ENCODE measurements around the gene ST13. TPM values are rescaled to one million over a fixed set of nuclear protein-coding genes. Genes with fewer than 3 reads are reported as not detected.
"Not testable (repeated sequence)": the region's sequence is repeated elsewhere in the genome, so short reads cannot be mapped to it uniquely, and the experiment has no call there.

ST13 gene
- total RNA-seq = 190 and 192 TPM in 2 replicates

GRCh38 chr22:40856513-40857308 is at the start of gene ST13, which contains the start of gene XPNPEP3:
Gene ST13, minus strand, starts transcription at chr22:40856639. Its CDS starts 99 bp downstream, at chr22:40856540.
Gene XPNPEP3, plus strand, starts transcription at chr22:40857148. Its CDS starts 34 bp downstream, at chr22:40857182.
- peak; percentile 96 for DNase-seq (ENCODE audit: low spot score)
- Mint-ChIP-seq H3K4me1 (ENCODE audit: low read depth) (peaks cover 38% of the 10 kb centered on the region), H3K27ac (peak within 1 kb of the TSS; percentile 100), H3K9me3 (no peaks in the 10 kb centered on the region), H3K27me3 (ENCODE audit: insufficient read depth) (no peaks in the 10 kb centered on the region), H3K4me3 (peak within 1 kb of the TSS; percentile 98), H3K36me3 (ENCODE audit: low read depth) (peaks cover 12% of the 10 kb centered on the region)
- intact Hi-C loops (cut with micrococcal nuclease) = loop anchor here (1.0 to 10.0 kb wide), 13 partner anchors 37 to 828 kb away; partner anchors contain the start of genes ACO2, L3MBTL2, MRTFA and RANGAP1

GRCh38 chr22:40904101-40904500 is 47.7 kb upstream of the ST13 start:
- no peak for DNase-seq (ENCODE audit: low spot score)
- H3K36me3 Mint-ChIP-seq (ENCODE audit: low read depth) = peaks cover 3% of the 10 kb centered on the region
- no peak overlapping the region for H3K4me3 Mint-ChIP-seq
- H3K9me3 Mint-ChIP-seq = no peaks in the 10 kb centered on the region
- H3K27me3 Mint-ChIP-seq (ENCODE audit: insufficient read depth) = no peaks in the 10 kb centered on the region
- intact Hi-C loops (cut with micrococcal nuclease) = no loop called here
- peaks cover 4% of the 10 kb centered on the region for H3K4me1 Mint-ChIP-seq (ENCODE audit: low read depth)
- H3K27ac Mint-ChIP-seq = no peak overlapping the region

- H3K27ac Mint-ChIP-seq = no peak overlapping the region
- no peaks in the 10 kb centered on the region for H3K9me3 Mint-ChIP-seq
- H3K4me1 Mint-ChIP-seq (ENCODE audit: low read depth) = peaks cover 10% of the 10 kb centered on the region
- no peak overlapping the region for H3K4me3 Mint-ChIP-seq
- intact Hi-C loops (cut with micrococcal nuclease) = loop anchor here (1.0 to 10.0 kb wide), 8 partner anchors 43 to 462 kb away; partner anchors contain the start of genes SLC25A17 and ST13
- peak; percentile 8 for DNase-seq (ENCODE audit: low spot score)
- no peaks in the 10 kb centered on the region for H3K36me3 Mint-ChIP-seq (ENCODE audit: low read depth)
- no peaks in the 10 kb centered on the region for H3K27me3 Mint-ChIP-seq (ENCODE audit: insufficient read depth)
Observed at GRCh38 chr22:40898850-40899357, 42.5 kb upstream of the ST13 start.

GRCh38 chr22:40894417-40894816 is 38.0 kb upstream of the ST13 start:
- Mint-ChIP-seq H3K9me3 (no peaks in the 10 kb centered on the region), H3K27ac (no peak overlapping the region), H3K4me3 (no peak overlapping the region), H3K27me3 (ENCODE audit: insufficient read depth) (no peaks in the 10 kb centered on the region), H3K36me3 (ENCODE audit: low read depth) (peaks cover under 1% of the 10 kb centered on the region), H3K4me1 (ENCODE audit: low read depth) (peaks cover 10% of the 10 kb centered on the region)
- no peak for DNase-seq (ENCODE audit: low spot score)
- intact Hi-C loops (cut with micrococcal nuclease) = loop anchor here (10.0 kb wide), 2 partner anchors 380 to 430 kb away; no protein-coding TSS in a partner anchor

GRCh38 chr22:40890881-40891280 is 34.4 kb upstream of the ST13 start:
- H3K4me1 Mint-ChIP-seq (ENCODE audit: low read depth) = peaks cover 6% of the 10 kb centered on the region
- no peak overlapping the region for H3K4me3 Mint-ChIP-seq
- no peak overlapping the region for H3K27ac Mint-ChIP-seq
- no peak for DNase-seq (ENCODE audit: low spot score)
- H3K27me3 Mint-ChIP-seq (ENCODE audit: insufficient read depth) = no peaks in the 10 kb centered on the region
- no peaks in the 10 kb centered on the region for H3K9me3 Mint-ChIP-seq
- peaks cover 8% of the 10 kb centered on the region for H3K36me3 Mint-ChIP-seq (ENCODE audit: low read depth)
- intact Hi-C loops (cut with micrococcal nuclease) = loop anchor here (10.0 kb wide), 2 partner anchors 376 to 426 kb away; no protein-coding TSS in a partner anchor

GRCh38 chr22:40889116-40889515 is 32.7 kb upstream of the ST13 start:
- DNase-seq (ENCODE audit: low spot score) = no peak
- no peak overlapping the region for H3K27ac Mint-ChIP-seq
- no peaks in the 10 kb centered on the region for H3K27me3 Mint-ChIP-seq (ENCODE audit: insufficient read depth)
- H3K36me3 Mint-ChIP-seq (ENCODE audit: low read depth) = peaks cover 8% of the 10 kb centered on the region
- peaks cover 6% of the 10 kb centered on the region for H3K4me1 Mint-ChIP-seq (ENCODE audit: low read depth)
- intact Hi-C loops (cut with micrococcal nuclease) = no loop called here
- no peak overlapping the region for H3K4me3 Mint-ChIP-seq
- no peaks in the 10 kb centered on the region for H3K9me3 Mint-ChIP-seq

- DNase-seq (ENCODE audit: low spot score) = no peak
- Mint-ChIP-seq H3K27ac (no peak overlapping the region), H3K4me3 (no peak overlapping the region), H3K36me3 (ENCODE audit: low read depth) (peaks cover 6% of the 10 kb centered on the region), H3K9me3 (no peaks in the 10 kb centered on the region), H3K4me1 (ENCODE audit: low read depth) (no peaks in the 10 kb centered on the region), H3K27me3 (ENCODE audit: insufficient read depth) (no peaks in the 10 kb centered on the region)
- intact Hi-C loops (cut with micrococcal nuclease) = no loop called here
Observed at GRCh38 chr22:40878922-40879321, 22.5 kb upstream of the ST13 start.

GRCh38 chr22:40877488-40877887 is 21.0 kb upstream of the ST13 start:
- no peak overlapping the region for H3K27ac Mint-ChIP-seq

GRCh38 chr22:40876907-40877306 is 20.5 kb upstream of the ST13 start:
- Mint-ChIP-seq H3K4me1 (ENCODE audit: low read depth) (no peaks in the 10 kb centered on the region), H3K36me3 (ENCODE audit: low read depth) (peaks cover 4% of the 10 kb centered on the region), H3K27ac (no peak overlapping the region), H3K9me3 (no peaks in the 10 kb centered on the region), H3K4me3 (no peak overlapping the region), H3K27me3 (ENCODE audit: insufficient read depth) (no peaks in the 10 kb centered on the region)
- intact Hi-C loops (cut with micrococcal nuclease) = no loop called here
- no peak for DNase-seq (ENCODE audit: low spot score)

More at GRCh38 chr22:40877488-40877887, 21.0 kb upstream of the ST13 start:
- no peaks in the 10 kb centered on the region for H3K9me3 Mint-ChIP-seq
- H3K36me3 Mint-ChIP-seq (ENCODE audit: low read depth) = peaks cover 6% of the 10 kb centered on the region
- intact Hi-C loops (cut with micrococcal nuclease) = no loop called here
- H3K4me3 Mint-ChIP-seq = no peak overlapping the region
- no peaks in the 10 kb centered on the region for H3K27me3 Mint-ChIP-seq (ENCODE audit: insufficient read depth)
- no peaks in the 10 kb centered on the region for H3K4me1 Mint-ChIP-seq (ENCODE audit: low read depth)
- DNase-seq (ENCODE audit: low spot score) = no peak

GRCh38 chr22:40875111-40875510 is 18.7 kb upstream of the ST13 start:
- no peak overlapping the region for H3K4me3 Mint-ChIP-seq
- no peaks in the 10 kb centered on the region for H3K4me1 Mint-ChIP-seq (ENCODE audit: low read depth)
- no peaks in the 10 kb centered on the region for H3K9me3 Mint-ChIP-seq
- no peaks in the 10 kb centered on the region for H3K36me3 Mint-ChIP-seq (ENCODE audit: low read depth)
- intact Hi-C loops (cut with micrococcal nuclease) = no loop called here
- no peak overlapping the region for H3K27ac Mint-ChIP-seq
- H3K27me3 Mint-ChIP-seq (ENCODE audit: insufficient read depth) = no peaks in the 10 kb centered on the region
- no peak for DNase-seq (ENCODE audit: low spot score)

- Mint-ChIP-seq H3K27me3 (ENCODE audit: insufficient read depth) (no peaks in the 10 kb centered on the region), H3K4me1 (ENCODE audit: low read depth) (no peaks in the 10 kb centered on the region), H3K4me3 (no peak overlapping the region), H3K9me3 (no peaks in the 10 kb centered on the region), H3K27ac (no peak overlapping the region), H3K36me3 (ENCODE audit: low read depth) (no peaks in the 10 kb centered on the region)
- intact Hi-C loops (cut with micrococcal nuclease) = no loop called here
- DNase-seq (ENCODE audit: low spot score) = no peak
Observed at GRCh38 chr22:40874016-40874415, 17.6 kb upstream of the ST13 start.

GRCh38 chr22:40868379-40868778 is 11.9 kb upstream of the ST13 start:
- H3K4me1 Mint-ChIP-seq (ENCODE audit: low read depth); H3K27ac Mint-ChIP-seq: not testable (repeated sequence)

GRCh38 chr22:40867109-40867508 is 10.7 kb upstream of the ST13 start:
- H3K36me3 Mint-ChIP-seq (ENCODE audit: low read depth) = peaks cover 1% of the 10 kb centered on the region
- H3K27ac Mint-ChIP-seq = peak overlapping the region; percentile 0
- DNase-seq (ENCODE audit: low spot score) = no peak
- no peaks in the 10 kb centered on the region for H3K9me3 Mint-ChIP-seq
- intact Hi-C loops (cut with micrococcal nuclease) = no loop called here
- no peaks in the 10 kb centered on the region for H3K27me3 Mint-ChIP-seq (ENCODE audit: insufficient read depth)
- no peak overlapping the region for H3K4me3 Mint-ChIP-seq
- peaks cover 9% of the 10 kb centered on the region for H3K4me1 Mint-ChIP-seq (ENCODE audit: low read depth)

More at GRCh38 chr22:40868379-40868778, 11.9 kb upstream of the ST13 start:
- H3K4me3 Mint-ChIP-seq; H3K36me3 Mint-ChIP-seq (ENCODE audit: low read depth); intact Hi-C loops (cut with micrococcal nuclease); H3K27me3 Mint-ChIP-seq (ENCODE audit: insufficient read depth); H3K9me3 Mint-ChIP-seq; DNase-seq (ENCODE audit: low spot score): not testable (repeated sequence)
